HG02943 (cell line): ENCODE results near the gene EPHX1.

Source experiments
- ATAC-seq: cut with Tn5 transposase; IDR thresholded peaks from one replicate; pipeline ENCODE4 v1.9.1; 2021; ENCODE audit warnings: mild to moderate bottlenecking, low read depth, moderate library complexity; ENCODE audit not compliant: unreplicated experiment

The EPHX1 gene

DNA sequence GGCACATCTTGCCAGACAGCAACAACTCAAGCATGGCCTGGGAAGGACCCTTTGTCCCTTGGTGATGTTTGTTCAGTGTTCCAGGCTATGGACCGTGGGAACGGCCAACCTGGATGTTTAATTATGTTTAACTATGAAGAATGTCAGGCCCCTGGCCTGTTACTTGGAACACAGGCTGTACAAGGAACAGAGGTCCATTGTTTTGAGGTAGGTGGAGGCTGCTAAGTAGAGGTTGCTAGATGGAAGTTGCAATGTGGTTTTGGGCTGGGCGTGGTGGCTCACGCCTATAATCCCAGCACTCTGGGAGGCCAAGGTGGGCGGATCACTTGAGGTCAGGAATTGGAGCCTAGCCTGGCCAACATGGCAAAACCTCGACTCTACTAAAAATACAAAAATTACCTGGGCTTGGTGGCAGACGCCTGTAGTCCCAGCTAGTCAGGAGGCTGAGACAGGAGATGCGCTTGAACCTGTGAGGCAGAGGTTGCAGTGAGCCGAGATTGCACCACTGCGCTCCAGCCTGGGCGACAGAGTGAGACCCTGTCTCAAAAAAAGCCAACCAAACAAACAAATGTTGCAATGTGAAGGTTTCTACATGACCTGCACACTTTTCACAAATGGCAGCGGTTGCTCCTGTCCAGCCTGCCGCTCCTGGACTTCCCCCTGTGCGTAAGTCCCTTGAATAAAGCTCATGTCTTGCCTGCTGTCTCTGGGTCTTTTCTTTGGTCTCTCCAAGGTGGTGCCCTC lies 81.5 kb downstream of the EPHX1 start:
- no peak for ATAC-seq

DNA sequence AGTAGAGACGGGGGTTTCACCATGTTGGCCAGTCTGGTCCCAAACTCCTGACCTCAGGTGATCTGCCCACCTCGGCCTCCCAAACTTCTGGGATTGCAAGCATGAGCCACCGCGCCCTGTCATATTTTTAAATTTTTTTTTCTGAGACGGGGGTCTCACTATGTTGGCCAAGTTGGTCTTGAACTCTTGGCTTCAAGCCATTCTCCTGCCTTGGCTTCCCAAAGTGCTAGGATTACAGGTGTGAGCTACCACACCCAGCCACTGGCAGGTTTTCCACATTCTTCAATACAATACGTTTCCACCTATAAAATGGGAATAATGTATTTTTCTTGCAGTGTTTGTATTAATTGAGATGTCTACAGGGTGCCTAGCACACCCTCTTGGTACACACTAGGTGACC lies 82.4 kb downstream of the EPHX1 start:
- ATAC-seq: no peak
